ENCODE results near the gene RUNX2.

Gene RUNX2

GRCh38 chr6:45416700-45417099 is 88.6 kb downstream of the RUNX2 start:
- no peak for DNase-seq

- no peak for DNase-seq
These were observed 89.3 kb downstream of the RUNX2 start for GRCh38 chr6:45417436-45417835.

GRCh38 chr6:45419571-45420082 is 91.5 kb downstream of the RUNX2 start:
- DNase-seq = peak; percentile 46

- DNase-seq = peak; percentile 48
These were observed 92.2 kb downstream of the RUNX2 start for GRCh38 chr6:45420083-45420908.

- DNase-seq = no peak
These were observed 93.0 kb downstream of the RUNX2 start for GRCh38 chr6:45420909-45421708.

GRCh38 chr6:45421709-45422502 is 93.8 kb downstream of the RUNX2 start:
- peak; percentile 52 for DNase-seq

GRCh38 chr6:45422503-45423110 is 94.5 kb downstream of the RUNX2 start:
- peak; percentile 52 for DNase-seq

- peak; percentile 16 for DNase-seq
These were observed 95.1 kb downstream of the RUNX2 start for GRCh38 chr6:45423111-45423823.

- DNase-seq = no peak
These were observed 95.8 kb downstream of the RUNX2 start for GRCh38 chr6:45423824-45424450.

GRCh38 chr6:45424451-45424861 is 96.3 kb downstream of the RUNX2 start:
- DNase-seq = no peak

GRCh38 chr6:45426251-45426650 is 98.1 kb downstream of the RUNX2 start:
- no peak for DNase-seq

- no peak for DNase-seq
These were observed 99.6 kb downstream of the RUNX2 start for GRCh38 chr6:45427726-45428125.

- DNase-seq = no peak
These were observed 100.6 kb downstream of the RUNX2 start for GRCh38 chr6:45428727-45429126.

GRCh38 chr6:45430590-45431202 is 102.6 kb downstream of the RUNX2 start:
- no peak for DNase-seq

- no peak for DNase-seq
These were observed 103.4 kb downstream of the RUNX2 start for GRCh38 chr6:45431317-45432065.

GRCh38 chr6:45432977-45433376 is 104.8 kb downstream of the RUNX2 start:
- DNase-seq = no peak

GRCh38 chr6:45433533-45434380 is 105.6 kb downstream of the RUNX2 start:
- no peak for DNase-seq

GRCh38 chr6:45434381-45434700 is 106.2 kb downstream of the RUNX2 start:
- no peak for DNase-seq
